ENCODE measurements around the gene ALDH5A1. TPM values are rescaled to one million over a fixed set of nuclear protein-coding genes. Genes with fewer than 3 reads are reported as not detected.

ALDH5A1 gene
- total and polyA plus RNA-seq, 8 donors, result 0.58 to 9.8 (median 2.5) TPM

DNA sequence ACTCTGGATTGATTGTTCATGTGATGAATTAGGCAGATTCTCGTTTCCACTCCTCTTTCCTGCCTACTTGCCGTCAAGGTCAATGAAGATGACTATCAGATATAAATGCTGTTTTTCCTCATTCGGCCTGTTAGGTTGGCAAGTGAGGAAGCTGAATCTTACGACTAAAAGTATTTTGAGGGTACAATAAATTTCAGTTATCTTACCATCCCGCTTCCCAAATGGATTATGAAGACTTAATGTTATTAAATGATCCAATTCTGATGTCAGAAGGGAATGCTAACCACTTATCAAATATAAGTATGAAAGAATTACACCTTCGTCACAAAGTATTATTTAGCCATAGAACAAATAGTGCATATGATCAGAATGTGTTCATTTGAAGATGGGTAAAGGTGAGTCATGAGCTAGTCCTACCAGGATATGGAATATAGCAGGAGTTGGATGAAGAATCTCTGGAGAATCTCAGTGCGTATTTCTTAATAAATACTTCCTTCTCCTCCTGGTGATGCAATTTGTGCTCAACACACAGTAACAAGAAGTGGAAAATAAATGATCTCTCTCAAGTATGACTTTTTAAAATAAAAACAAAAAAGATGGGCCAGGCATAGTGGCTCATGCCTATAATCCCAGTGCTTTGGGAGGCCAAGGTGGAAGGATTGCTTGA is 10.0 kb upstream of the ALDH5A1 start:
- Histone ChIP-seq H3K4me1 (no peaks in the 10 kb centered on the region), H3K36me3 (no peaks in the 10 kb centered on the region), H3K27ac (no peak overlapping the region), H3K27me3 (no peaks in the 10 kb centered on the region), H3K9me3 (no peaks in the 10 kb centered on the region), H3K4me3 (no peak overlapping the region)
- TF ChIP-seq, protein P1, sequence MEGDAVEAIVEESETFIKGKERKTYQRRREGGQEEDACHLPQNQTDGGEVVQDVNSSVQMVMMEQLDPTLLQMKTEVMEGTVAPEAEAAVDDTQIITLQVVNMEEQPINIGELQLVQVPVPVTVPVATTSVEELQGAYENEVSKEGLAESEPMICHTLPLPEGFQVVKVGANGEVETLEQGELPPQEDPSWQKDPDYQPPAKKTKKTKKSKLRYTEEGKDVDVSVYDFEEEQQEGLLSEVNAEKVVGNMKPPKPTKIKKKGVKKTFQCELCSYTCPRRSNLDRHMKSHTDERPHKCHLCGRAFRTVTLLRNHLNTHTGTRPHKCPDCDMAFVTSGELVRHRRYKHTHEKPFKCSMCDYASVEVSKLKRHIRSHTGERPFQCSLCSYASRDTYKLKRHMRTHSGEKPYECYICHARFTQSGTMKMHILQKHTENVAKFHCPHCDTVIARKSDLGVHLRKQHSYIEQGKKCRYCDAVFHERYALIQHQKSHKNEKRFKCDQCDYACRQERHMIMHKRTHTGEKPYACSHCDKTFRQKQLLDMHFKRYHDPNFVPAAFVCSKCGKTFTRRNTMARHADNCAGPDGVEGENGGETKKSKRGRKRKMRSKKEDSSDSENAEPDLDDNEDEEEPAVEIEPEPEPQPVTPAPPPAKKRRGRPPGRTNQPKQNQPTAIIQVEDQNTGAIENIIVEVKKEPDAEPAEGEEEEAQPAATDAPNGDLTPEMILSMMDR (IDR thresholded peaks at IDR 0.05), result no peak
- TF ChIP-seq POLR2A (IDR thresholded peaks at IDR 0.05) (no peak), POLR2AphosphoS5 (IDR thresholded peaks at IDR 0.05) (no peak), EP300 (IDR thresholded peaks at IDR 0.05) (no peak)
- DNase-seq, result no peak
- intact Hi-C loops (cut with DNase I; ENCODE audit: low total_unique reads), result no loop called here
- 89 to 96% (median 92%) methylated on average over 7 of the region's 7 CpGs for WGBS, 5 donors

DNA sequence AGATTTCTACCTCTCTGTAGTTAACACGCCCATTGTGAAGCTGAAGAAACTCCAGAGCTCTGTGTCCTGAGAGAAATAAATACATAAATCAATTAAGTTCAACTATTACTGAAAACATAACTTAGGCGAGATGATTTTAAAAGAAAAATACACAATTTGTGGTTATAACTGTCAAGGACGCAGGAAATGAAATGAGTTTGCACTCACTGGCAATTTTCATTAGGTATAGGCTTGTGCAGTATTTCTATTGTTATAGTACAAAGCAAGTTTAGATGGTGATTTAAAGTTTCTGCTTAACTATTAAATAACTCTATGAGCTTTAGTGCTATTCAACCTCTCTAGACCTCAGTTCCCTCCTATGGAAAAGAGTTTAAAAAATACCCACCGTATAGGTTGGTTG is 8.7 kb upstream of the ALDH5A1 start:
- intact Hi-C loops (cut with DNase I; ENCODE audit: low total_unique reads), result no loop called here
- no peaks in the 10 kb centered on the region for H3K27me3 ChIP-seq
- no peaks in the 10 kb centered on the region for H3K9me3 ChIP-seq
- no peaks in the 10 kb centered on the region for H3K4me1 ChIP-seq
- TF ChIP-seq, protein P1 (IDR thresholded peaks at IDR 0.05), result no peak
- no peak for TF ChIP-seq POLR2AphosphoS5 (IDR thresholded peaks at IDR 0.05)
- 81 to 87% (median 85%) methylated on average over 4 of the region's 4 CpGs for WGBS, 5 donors
- H3K4me3 ChIP-seq, result no peak overlapping the region
- H3K27ac ChIP-seq, result no peak overlapping the region
- H3K36me3 ChIP-seq, result no peaks in the 10 kb centered on the region
- no peak for DNase-seq

DNA sequence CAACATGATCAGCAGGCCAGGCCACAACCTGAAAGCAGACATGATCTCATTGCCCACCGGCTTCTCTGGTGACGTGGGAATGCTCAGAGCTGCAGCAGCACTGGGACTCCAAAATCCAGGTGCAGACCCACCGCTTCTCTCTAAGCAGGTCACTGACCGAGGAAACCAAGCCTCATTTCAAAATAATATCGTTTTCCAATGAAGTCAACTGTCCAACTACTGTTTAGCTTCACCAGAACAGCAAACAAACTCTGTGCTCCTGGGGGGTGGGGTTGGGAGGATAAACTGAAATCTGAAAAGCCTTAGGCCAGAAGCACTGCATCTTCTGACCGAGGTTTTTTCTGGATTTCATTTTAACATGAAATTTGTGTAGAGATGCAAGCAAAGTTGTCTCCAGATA is 5.3 kb upstream of the ALDH5A1 start, which contains the start of gene GPLD1:
TSS of gene GPLD1 (minus strand) at position 109 of the 400 bp plus-strand sequence. CDS start at position 42, 67 bp downstream.
- intact Hi-C loops (cut with DNase I; ENCODE audit: low total_unique reads), result no loop called here
- no peaks in the 10 kb centered on the region for H3K36me3 ChIP-seq
- H3K27ac ChIP-seq, result no peak within 1 kb of the TSS
- H3K4me1 ChIP-seq, result peaks cover 4 to 10% (median 6%) of the 10 kb centered on the region in 4 donors
- H3K4me3 ChIP-seq, result no peak within 1 kb of the TSS
- H3K9me3 ChIP-seq, result no peaks in the 10 kb centered on the region
- 66 to 91% (median 87%) methylated on average over 4 to 6 of the region's 6 CpGs for WGBS, 5 donors
- TF ChIP-seq, protein P1 (IDR thresholded peaks at IDR 0.05), result no peak
- TF ChIP-seq POLR2AphosphoS5 (IDR thresholded peaks at IDR 0.05) (no peak), EP300 (IDR thresholded peaks at IDR 0.05) (no peak), POLR2A (IDR thresholded peaks at IDR 0.05) (no peak)
- H3K27me3 ChIP-seq, result no peaks in the 10 kb centered on the region
- no peak for DNase-seq

DNA sequence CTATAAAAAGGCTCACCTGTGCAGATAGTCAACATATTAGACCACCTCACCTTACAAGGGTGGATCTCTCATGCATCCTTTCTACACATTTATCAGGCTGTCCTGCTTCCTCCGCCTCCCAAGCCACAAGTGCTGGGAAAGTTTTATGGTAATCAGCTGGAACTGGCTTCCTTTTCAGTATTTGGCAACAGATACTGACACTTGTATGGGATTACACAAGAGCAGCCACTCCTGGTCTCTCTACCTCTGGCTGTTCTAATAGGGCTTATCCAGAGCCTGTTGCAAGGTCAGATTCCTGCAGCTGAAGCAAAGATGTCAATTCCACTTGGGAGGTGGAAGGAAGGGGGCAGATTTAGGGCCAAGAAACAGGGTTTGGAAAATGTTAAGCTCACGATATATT is 4.9 kb upstream of the ALDH5A1 start:
- no peaks in the 10 kb centered on the region for H3K27me3 ChIP-seq
- H3K27ac ChIP-seq, result no peak overlapping the region
- DNase-seq, result no peak
- TF ChIP-seq, protein P1 (IDR thresholded peaks at IDR 0.05), result no peak
- no peak for TF ChIP-seq POLR2AphosphoS5 (IDR thresholded peaks at IDR 0.05)
- no peak for TF ChIP-seq EP300 (IDR thresholded peaks at IDR 0.05)
- no peak for TF ChIP-seq POLR2A (IDR thresholded peaks at IDR 0.05)
- H3K36me3 ChIP-seq, result no peaks in the 10 kb centered on the region
- intact Hi-C loops (cut with DNase I; ENCODE audit: low total_unique reads), result no loop called here
- no peaks in the 10 kb centered on the region for H3K9me3 ChIP-seq
- H3K4me1 ChIP-seq, result peaks cover 7 to 12% (median 9%) of the 10 kb centered on the region in 4 donors
- WGBS, 5 donors, result 77 to 89% (median 84%) methylated on average over 2 of the region's 2 CpGs
- no peak overlapping the region for H3K4me3 ChIP-seq
